GM12801 (cell line): Measurements from ENCODE around the gene DYNLT5.
A peak's percentile ranks its signal among the peaks of the same experiment; 100 is the strongest.

ENCODE experiments used
- TF ChIP-seq, protein P1 (sequence below): IDR thresholded peaks from one replicate; pipeline ENCODE4 v1.5.1; 2011; ENCODE audit warnings: control low read depth; ENCODE audit not compliant: insufficient read length; ENCODE audit errors: extremely low read depth

Gene DYNLT5, protein sequence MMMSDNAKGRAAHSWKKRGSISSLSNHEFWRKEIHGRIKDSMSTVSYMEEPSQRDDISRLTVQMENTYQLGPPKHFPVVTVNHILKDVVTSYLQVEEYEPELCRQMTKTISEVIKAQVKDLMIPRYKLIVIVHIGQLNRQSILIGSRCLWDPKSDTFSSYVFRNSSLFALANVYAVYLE

DNA sequence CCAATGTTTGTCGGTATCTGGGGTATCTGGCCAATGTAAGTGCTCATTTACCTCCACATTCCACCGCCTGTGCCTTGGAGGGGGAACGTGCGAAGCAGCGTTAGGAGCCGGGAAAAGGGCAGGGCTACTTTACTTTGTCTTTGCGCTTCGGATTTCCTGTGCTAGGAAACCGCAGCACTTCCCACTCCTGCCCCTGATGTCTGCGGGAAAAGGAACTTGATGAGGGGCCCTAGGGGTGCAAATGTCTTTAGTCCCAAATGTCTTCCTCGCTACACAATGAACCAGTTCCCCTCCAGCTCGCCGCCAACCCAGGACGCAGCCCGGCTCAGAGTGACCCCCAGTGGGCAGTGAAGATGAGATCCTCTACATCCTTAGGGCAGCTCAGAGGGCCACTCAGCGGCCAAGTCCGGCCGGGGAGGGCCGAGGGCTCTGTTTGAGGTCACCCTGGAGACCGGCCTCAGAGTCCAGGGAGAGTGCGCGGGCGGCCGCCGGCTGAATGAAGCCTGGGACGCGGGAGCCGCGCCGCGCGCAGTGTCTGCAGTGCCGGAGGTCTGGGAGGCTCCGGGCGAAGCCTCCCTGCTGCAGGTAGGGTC, at the start of gene DYNLT5:
TSS of gene DYNLT5 (plus strand) at position 460 of the 593 bp plus-strand sequence. CDS start 2,200 bp downstream, outside the sequence.
- TF ChIP-seq, protein P1, sequence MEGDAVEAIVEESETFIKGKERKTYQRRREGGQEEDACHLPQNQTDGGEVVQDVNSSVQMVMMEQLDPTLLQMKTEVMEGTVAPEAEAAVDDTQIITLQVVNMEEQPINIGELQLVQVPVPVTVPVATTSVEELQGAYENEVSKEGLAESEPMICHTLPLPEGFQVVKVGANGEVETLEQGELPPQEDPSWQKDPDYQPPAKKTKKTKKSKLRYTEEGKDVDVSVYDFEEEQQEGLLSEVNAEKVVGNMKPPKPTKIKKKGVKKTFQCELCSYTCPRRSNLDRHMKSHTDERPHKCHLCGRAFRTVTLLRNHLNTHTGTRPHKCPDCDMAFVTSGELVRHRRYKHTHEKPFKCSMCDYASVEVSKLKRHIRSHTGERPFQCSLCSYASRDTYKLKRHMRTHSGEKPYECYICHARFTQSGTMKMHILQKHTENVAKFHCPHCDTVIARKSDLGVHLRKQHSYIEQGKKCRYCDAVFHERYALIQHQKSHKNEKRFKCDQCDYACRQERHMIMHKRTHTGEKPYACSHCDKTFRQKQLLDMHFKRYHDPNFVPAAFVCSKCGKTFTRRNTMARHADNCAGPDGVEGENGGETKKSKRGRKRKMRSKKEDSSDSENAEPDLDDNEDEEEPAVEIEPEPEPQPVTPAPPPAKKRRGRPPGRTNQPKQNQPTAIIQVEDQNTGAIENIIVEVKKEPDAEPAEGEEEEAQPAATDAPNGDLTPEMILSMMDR, result no peak

DNA sequence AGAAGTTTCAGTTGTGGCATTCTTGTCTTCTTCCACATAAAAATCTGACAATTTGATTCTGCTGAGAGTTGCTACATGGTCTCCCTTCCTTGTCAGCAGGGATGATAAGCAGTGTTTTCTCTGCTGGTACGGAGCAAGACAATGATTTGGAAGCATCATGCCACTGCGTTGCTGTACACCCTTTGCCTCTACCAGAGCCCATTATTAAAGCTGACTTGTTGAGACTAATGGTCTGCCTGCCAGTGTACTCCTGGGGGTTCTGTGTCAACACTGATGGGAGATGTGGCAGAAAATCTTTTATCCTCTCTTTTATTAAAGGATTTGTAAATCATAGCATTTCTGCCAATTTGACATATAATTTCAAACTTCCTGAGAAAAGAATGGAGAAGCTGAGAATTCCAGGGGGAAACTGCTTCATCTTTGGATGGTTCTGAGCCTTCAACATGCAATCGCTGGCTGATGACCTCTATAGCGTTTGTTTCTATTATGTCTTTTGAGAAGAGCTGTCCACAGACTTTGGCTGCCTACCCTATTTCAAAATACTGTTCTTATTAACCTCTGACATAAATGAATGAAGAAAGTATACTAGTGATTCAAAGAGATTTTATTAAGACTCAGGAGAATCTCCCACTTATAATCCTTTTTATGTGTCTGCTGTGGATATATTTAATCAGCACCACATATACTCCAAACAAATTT, 47.9 kb upstream of the DYNLT5 start:
- TF ChIP-seq, protein P1, result no peak

DNA sequence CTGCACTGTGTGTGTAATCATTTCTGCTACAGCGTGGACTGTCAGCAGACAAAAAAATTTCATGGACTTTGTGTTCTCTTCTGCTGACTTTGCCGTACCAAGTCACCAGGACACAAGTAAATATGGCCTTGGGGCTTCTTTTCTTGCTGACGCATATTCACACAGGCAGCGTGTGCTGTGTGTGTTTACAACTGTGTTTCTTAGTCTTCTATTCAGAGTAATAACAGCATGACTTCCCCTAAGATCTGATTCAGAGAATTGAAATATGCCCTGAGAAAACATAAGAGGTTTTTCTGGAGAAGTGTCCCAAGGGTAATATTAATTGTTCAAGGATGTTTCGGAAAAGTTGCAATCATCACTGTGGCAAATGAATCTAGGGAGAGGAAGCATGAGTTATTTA, 47.1 kb upstream of the DYNLT5 start:
- TF ChIP-seq, protein P1, result no peak

DNA sequence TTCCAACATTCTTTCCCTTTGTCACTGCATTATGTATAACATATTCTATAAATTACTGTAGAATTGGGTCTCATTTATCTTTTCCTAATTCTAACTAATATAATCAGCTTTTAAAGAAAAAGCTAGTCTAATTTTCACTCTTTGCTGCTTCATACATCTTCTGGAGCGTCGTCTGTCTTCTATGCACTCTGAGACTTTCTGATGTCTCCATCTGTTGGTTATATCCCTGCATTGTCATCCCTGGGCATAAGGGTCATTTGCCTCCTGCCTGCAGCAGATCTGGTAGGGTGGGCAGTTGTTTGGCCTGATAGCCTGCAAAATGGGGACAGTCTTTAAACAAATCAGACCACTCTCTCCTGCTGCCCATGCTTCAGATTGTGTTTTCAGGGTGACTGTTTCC, 40.8 kb upstream of the DYNLT5 start:
- TF ChIP-seq, protein P1, result no peak

DNA sequence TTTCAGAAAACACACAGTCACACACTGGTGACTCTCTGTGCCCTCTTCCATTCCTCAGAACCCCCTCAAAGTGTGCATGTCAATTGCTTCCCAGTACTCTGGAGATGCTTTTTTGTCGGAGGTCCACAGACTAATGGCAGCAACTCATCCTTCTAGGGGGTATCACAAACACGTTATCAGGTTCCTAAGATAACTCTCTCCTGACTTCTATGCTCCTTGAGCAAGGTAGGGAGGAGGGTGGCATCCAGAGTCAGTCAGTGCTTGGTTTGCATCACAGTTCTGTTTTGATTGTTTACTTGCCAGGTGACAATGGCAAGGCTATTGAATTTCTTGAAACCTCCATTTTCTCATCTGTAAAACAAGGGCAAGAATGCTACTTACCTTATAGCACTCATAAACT, 39.4 kb upstream of the DYNLT5 start:
- TF ChIP-seq, protein P1, result no peak

DNA sequence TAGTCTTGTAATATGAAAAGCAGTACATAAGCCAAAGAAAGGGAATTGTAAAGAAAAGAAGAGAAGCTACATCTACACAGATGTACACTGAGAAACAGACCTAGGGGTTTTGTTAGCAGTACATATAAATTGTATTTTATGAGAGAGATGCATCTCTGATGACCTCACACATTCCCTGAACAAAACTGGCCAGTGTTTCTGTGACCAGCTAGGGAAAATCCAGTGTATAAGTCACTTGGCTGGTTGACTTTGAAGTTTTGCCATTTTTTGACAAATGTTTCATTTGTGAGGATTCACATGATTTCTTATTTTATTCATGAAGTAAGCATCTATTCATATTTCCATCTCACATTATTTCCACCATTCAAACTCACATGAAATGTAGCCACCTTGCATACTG, 28.3 kb upstream of the DYNLT5 start:
- TF ChIP-seq, protein P1, result no peak

DNA sequence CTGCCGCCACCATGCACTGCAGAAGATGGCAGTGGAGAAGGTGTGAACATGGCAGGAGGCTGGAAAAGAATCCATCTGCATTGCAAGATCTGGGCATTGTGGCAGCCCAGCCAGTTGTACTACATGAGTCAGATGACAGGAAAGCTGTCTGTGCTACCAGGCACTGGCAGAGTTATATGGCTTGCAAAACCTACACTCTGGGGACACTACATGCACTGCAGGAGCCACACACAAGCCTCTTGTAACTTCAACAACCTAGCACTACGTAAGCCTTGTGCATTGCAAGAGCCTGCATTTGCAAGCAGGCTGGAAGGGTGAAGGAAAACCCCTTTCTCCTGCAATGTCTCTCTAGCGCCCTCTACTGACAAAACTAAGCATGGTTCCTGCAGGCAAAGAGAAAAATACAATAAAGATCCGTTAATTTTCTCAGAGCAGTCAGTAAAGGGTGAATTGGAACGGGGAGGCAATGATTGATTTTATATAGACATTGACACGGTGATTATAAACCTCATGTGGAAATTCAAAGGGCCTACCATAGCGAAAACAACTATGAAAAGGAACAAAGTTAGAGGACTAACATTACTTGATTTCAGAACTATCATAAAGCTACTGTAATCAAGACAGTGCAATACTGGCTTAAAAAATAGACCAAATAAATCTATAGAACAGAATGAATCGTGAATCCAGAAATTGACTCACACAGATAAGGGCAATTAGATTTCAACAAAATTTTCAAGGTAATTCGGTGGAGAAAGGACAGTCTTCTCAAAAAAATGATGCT, 26.2 kb upstream of the DYNLT5 start:
- TF ChIP-seq, protein P1, result peak; percentile 46
